ENCODE results near the gene LINGO1. TPM values are rescaled to one million over a fixed set of nuclear protein-coding genes. Genes with fewer than 3 reads are reported as not detected.
A peak's percentile ranks its signal among the peaks of the same experiment; 100 is the strongest.

LINGO1 gene
- polyA plus RNA-seq, 6 donors from 2014 or later = not detected

DNA sequence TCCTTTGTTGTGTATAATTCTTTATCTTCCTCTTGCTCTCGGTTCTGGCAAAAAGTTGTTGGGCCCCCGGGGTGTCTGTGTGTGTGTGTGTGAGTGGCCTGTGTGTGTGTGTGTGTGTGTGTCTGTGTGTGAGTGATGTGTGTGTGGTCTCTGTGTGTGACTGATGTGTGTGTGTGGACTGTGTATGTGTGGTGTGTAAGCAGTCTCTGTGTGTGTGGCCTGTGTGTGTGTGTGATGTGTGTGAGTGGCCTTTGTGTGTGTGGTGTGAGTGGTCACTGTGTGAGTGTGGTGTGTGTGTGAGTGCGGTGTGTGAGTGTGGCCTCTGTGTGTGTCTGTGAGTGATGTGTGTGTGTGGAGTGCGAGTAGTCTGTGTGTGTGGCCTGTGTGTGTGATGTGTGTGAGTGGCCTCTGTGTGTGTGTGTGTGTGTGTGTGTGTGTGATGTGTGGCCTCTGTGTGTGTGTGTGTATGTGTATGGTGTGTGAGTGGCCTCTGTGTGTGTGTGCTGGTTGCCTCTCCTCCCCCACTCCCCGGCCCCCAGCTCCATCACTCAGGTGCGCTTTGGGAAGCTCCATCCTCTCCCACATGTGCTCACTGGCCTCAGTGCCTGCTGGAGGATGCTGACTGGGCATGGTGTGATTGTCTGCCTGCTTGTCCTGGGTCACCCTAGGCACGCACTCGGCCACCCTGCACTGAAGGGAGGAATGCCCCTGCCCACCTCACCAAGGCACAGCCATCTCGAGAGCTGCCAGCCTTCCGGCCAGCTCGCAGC is 8.8 kb downstream of the LINGO1 start:
- no peak for ATAC-seq (ENCODE audit: low read depth in 2 of 2)
- no peaks in the 10 kb centered on the region for H3K4me1 Mint-ChIP-seq

GRCh38 chr15:77622934-77623754 is 9.6 kb downstream of the LINGO1 start:
- no peak overlapping the region for H3K4me3 Mint-ChIP-seq
- ATAC-seq (ENCODE audit: low read depth in 2 of 2) (no peak), DNase-seq (no peak)
- peaks cover 12 to 19% (median 12%) of the 10 kb centered on the region in 3 donors for H3K27me3 Mint-ChIP-seq
- H3K9me3 Mint-ChIP-seq = peaks cover 0 to 2% (median 0%) of the 10 kb centered on the region in 7 donors
- no peaks in the 10 kb centered on the region for H3K36me3 Mint-ChIP-seq
- peaks cover 0 to 2% (median 0%) of the 10 kb centered on the region in 3 donors for H3K4me1 Mint-ChIP-seq
- H3K27ac Mint-ChIP-seq = no peak overlapping the region

More for the DNA sequence above, 8.8 kb downstream of the LINGO1 start:
- peak overlapping the region in 2 of 6 donors; percentile 5 to 75 for H3K27ac Mint-ChIP-seq
- H3K36me3 Mint-ChIP-seq = no peaks in the 10 kb centered on the region
- H3K9me3 Mint-ChIP-seq = peaks cover 0 to 3% (median 0%) of the 10 kb centered on the region in 7 donors
- H3K27me3 Mint-ChIP-seq = peaks cover 16 to 19% (median 16%) of the 10 kb centered on the region in 3 donors
- DNase-seq = no peak
- peak overlapping the region in 1 of 8 donors; percentile 71 for H3K4me3 Mint-ChIP-seq

DNA sequence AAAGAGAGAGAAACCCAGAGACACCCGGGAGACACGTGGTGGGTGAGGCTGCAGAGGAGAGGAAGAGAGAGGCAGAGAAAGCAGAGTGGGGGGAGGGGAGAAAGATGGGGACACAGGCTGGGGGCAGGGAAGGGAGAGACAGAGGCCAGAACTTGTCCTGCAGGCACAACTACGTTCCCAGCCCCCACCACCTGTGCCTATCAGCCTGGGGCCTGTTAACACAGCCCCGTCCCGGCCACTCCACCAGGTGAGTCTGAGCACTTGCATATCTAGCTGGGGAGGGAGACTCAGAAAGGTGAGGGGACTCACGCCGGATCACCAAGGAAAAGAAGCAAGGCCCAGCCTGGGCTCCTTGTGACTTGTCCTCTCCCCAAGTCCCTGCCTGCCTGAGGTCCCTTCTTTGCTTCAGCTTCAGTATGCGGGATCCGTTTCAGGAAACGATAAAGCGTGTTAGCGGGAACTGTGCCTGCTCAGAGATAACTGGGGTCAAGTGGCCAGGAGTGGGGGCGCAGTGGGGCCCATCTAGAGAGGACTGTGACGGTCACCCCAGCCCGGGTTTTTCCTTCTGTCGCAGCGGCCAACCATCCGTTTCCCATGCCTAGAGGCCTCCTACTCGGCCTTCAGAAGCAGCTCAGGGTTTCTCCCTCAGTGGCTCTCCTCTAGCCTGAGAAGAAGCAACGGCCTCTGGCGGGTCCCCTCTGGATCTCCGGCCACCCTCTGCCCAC is 10.3 kb downstream of the LINGO1 start:
- ATAC-seq (ENCODE audit: low read depth in 2 of 2) (no peak), DNase-seq (no peak)
- H3K27me3 Mint-ChIP-seq = peaks cover 5 to 18% (median 6%) of the 10 kb centered on the region in 3 donors
- H3K36me3 Mint-ChIP-seq = no peaks in the 10 kb centered on the region
- no peak overlapping the region for H3K27ac Mint-ChIP-seq
- H3K4me3 Mint-ChIP-seq = no peak overlapping the region
- peaks cover 0 to 3% (median 0%) of the 10 kb centered on the region in 3 donors for H3K4me1 Mint-ChIP-seq
- H3K9me3 Mint-ChIP-seq = no peaks in the 10 kb centered on the region

GRCh38 chr15:77621847-77622208 is 10.9 kb downstream of the LINGO1 start:
- Mint-ChIP-seq H3K4me1 (peaks cover 0 to 3% (median 0%) of the 10 kb centered on the region in 3 donors), H3K27me3 (peaks cover 5 to 18% (median 6%) of the 10 kb centered on the region in 3 donors), H3K36me3 (no peaks in the 10 kb centered on the region)

DNA sequence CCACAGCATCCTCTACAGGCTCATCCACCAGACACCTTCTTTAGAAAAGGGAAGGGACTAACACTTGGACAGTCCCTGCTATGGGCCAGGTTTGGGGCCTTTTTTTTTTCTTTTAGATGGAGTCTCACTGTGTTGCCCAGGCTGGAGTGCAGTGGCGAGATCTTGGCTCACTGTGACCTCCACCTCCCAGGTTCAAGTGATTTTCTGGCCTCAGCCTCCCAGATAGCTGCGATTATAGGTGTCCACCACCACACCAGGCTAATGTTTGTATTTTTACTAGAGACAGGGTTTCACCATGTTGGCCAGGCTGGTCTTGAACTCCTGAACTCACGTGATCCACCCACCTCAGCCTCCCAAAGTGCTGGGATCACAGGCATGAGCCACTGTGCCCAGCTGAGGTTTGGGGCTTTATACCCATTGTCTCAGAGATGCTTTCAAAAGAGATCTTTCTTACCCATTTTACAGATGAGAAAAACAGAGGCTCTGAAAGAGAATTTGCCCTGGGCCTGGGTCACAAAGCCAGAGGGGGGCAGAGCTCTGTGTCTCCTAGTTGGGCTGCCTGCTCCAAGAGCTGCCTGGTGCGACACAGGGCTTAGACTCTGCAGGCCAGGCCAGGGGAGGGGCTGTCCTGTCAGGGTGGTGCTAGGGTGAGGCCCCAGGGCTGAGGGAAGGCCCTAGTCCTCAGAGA is 11.6 kb downstream of the LINGO1 start:
- H3K9me3 Mint-ChIP-seq = peaks cover 0 to 4% (median 0%) of the 10 kb centered on the region in 7 donors
- H3K27ac Mint-ChIP-seq = no peak overlapping the region
- no peak for DNase-seq
- no peaks in the 10 kb centered on the region for H3K36me3 Mint-ChIP-seq
- H3K4me3 Mint-ChIP-seq = no peak overlapping the region
- ATAC-seq (ENCODE audit: low read depth in 2 of 2) = no peak
- peaks cover under 1 to 18% (median 5%) of the 10 kb centered on the region in 3 donors for H3K27me3 Mint-ChIP-seq
- H3K4me1 Mint-ChIP-seq = peaks cover 0 to 3% (median 0%) of the 10 kb centered on the region in 3 donors

More at GRCh38 chr15:77621847-77622208, 10.9 kb downstream of the LINGO1 start:
- DNase-seq (no peak), ATAC-seq (ENCODE audit: low read depth in 2 of 2) (no peak)
- no peak overlapping the region for H3K27ac Mint-ChIP-seq
- no peak overlapping the region for H3K4me3 Mint-ChIP-seq
- peaks cover 0 to under 1% (median 0%) of the 10 kb centered on the region in 7 donors for H3K9me3 Mint-ChIP-seq

GRCh38 chr15:77620297-77620696 is 12.4 kb downstream of the LINGO1 start:
- H3K9me3 Mint-ChIP-seq = peaks cover 0 to 4% (median 0%) of the 10 kb centered on the region in 7 donors
- H3K27me3 Mint-ChIP-seq = peaks cover 0 to 18% (median 5%) of the 10 kb centered on the region in 3 donors
- ATAC-seq (ENCODE audit: low read depth in 2 of 2) (no peak), DNase-seq (no peak)
- no peaks in the 10 kb centered on the region for H3K36me3 Mint-ChIP-seq
- H3K27ac Mint-ChIP-seq = no peak overlapping the region
- no peak overlapping the region for H3K4me3 Mint-ChIP-seq
- peaks cover 0 to 3% (median 0%) of the 10 kb centered on the region in 3 donors for H3K4me1 Mint-ChIP-seq

DNA sequence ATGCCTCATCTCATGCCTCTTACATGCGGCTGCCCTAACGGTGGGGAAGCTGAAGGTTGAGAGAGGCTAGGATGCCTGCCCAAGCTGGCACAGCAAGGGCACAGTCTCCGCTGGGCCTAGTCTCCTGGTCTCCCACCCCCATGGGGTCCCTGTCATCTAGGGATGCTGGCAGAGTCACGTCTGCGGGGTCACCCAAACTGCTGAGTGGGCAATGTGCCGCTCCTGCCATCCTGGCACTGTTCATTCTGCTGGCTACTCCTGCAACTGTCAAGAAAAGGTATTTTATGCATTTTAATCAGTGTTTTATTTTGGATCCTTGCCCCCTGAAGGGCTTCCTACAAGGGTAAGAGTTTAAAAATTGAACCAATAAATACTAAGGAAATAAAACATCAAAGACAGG is 12.8 kb downstream of the LINGO1 start:
- H3K9me3 Mint-ChIP-seq = peaks cover 0 to 4% (median 0%) of the 10 kb centered on the region in 7 donors
- H3K4me3 Mint-ChIP-seq = no peak overlapping the region
- DNase-seq = no peak
- H3K36me3 Mint-ChIP-seq = no peaks in the 10 kb centered on the region
- no peak for ATAC-seq (ENCODE audit: low read depth in 2 of 2)
- peaks cover 0 to 3% (median 0%) of the 10 kb centered on the region in 3 donors for H3K4me1 Mint-ChIP-seq
- H3K27me3 Mint-ChIP-seq = peaks cover 0 to 20% (median 5%) of the 10 kb centered on the region in 3 donors
- H3K27ac Mint-ChIP-seq = no peak overlapping the region

- H3K4me3 Mint-ChIP-seq = no peak overlapping the region
These were observed 15.1 kb downstream of the LINGO1 start for GRCh38 chr15:77617476-77618230.

DNA sequence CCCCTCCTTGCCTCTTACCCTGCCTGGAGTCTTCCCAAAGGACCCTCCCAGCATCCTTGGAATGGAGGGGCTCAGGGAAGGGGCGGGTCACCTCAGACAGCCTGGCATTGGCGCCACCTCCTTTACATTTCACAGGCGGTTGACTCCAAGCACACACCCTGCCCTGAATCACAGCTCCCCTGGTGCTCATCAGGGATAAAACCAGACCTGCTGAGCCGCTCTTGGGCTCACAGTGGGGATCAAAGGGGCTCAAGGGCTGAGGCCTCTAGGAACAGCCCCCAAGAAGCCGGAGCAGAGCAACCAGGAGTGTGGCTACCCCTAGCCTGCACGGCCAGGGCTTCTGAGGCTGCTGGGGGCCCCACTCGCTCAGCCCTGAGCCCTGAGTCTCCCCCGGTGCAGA is 16.6 kb downstream of the LINGO1 start:
- H3K4me1 Mint-ChIP-seq = peaks cover 0 to 3% (median 0%) of the 10 kb centered on the region in 3 donors
- peaks cover 0 to 5% (median 2%) of the 10 kb centered on the region in 7 donors for H3K9me3 Mint-ChIP-seq
- peaks cover 0 to 16% (median 0%) of the 10 kb centered on the region in 3 donors for H3K27me3 Mint-ChIP-seq
- no peak for DNase-seq
- H3K36me3 Mint-ChIP-seq = no peaks in the 10 kb centered on the region
- no peak overlapping the region for H3K4me3 Mint-ChIP-seq
- ATAC-seq (ENCODE audit: low read depth in 2 of 2) = no peak
- H3K27ac Mint-ChIP-seq = no peak overlapping the region

More at GRCh38 chr15:77617476-77618230, 15.1 kb downstream of the LINGO1 start:
- Mint-ChIP-seq H3K27ac (no peak overlapping the region), H3K27me3 (peaks cover 0 to 16% (median 0%) of the 10 kb centered on the region in 3 donors), H3K36me3 (no peaks in the 10 kb centered on the region), H3K4me1 (peaks cover 0 to 3% (median 0%) of the 10 kb centered on the region in 3 donors), H3K9me3 (peaks cover 0 to 5% (median 2%) of the 10 kb centered on the region in 7 donors)
- DNase-seq (no peak), ATAC-seq (ENCODE audit: low read depth in 2 of 2) (no peak)

DNA sequence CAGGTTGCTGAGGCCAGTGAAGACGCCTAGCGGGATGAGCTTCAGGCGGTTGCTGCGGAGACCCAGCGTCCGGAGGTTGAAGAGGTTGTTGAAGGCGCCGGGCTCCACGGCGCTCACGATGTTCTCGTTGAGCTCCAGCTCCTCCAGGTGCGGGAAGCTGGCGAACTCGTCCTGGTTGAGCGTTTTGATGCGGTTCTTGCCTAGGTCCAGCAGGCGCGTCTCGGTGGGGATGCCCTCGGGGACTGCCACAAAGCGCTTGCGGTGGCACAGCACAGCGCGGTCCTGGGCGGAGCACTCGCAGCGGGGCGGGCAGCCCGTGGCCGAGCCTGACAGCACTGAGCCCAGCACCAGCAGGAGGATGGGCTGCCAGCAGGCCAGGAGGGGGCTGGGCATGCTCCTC is 17.2 kb downstream of the LINGO1 start:
- Mint-ChIP-seq H3K27ac (no peak overlapping the region), H3K4me3 (no peak overlapping the region), H3K9me3 (peaks cover 0 to 5% (median 2%) of the 10 kb centered on the region in 7 donors), H3K4me1 (peaks cover 0 to 3% (median 0%) of the 10 kb centered on the region in 3 donors), H3K36me3 (no peaks in the 10 kb centered on the region), H3K27me3 (peaks cover 0 to 16% (median 4%) of the 10 kb centered on the region in 3 donors)
- DNase-seq = no peak
- ATAC-seq (ENCODE audit: low read depth in 2 of 2) = no peak

DNA sequence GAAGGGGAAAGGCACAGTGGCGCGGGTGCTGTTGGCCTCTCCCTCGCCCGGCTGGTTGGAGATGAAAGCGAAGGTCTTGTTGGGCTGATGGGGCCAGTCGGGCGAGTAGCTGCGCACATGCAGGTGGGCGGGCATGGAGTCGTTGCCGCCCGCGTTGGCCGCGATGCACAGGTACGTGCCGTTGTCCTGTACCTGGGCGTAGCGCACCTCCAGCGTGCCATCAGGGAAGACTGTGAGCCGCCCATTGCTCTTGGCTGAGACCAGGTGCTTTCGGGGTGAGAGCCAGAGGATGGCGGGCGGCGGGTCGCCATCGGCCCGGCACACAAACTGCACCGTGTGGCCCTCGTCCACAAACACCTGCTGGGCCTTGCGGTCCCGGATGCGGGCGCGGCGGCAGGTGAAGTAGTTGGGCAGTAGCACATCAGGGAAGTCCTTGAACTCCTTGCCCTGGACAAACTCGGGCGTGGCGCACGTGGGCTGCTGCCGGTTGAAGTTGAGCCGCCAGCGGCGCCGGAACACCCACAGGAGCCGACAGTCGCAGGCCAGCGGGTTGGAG is 18.4 kb downstream of the LINGO1 start:
- Mint-ChIP-seq H3K27me3 (peaks cover 3 to 16% (median 13%) of the 10 kb centered on the region in 3 donors), H3K9me3 (peaks cover 0 to 5% (median 2%) of the 10 kb centered on the region in 7 donors), H3K4me3 (no peak overlapping the region), H3K36me3 (no peaks in the 10 kb centered on the region), H3K4me1 (peaks cover 0 to 3% (median 0%) of the 10 kb centered on the region in 3 donors), H3K27ac (no peak overlapping the region)
- DNase-seq (no peak), ATAC-seq (ENCODE audit: low read depth in 2 of 2) (no peak)

DNA sequence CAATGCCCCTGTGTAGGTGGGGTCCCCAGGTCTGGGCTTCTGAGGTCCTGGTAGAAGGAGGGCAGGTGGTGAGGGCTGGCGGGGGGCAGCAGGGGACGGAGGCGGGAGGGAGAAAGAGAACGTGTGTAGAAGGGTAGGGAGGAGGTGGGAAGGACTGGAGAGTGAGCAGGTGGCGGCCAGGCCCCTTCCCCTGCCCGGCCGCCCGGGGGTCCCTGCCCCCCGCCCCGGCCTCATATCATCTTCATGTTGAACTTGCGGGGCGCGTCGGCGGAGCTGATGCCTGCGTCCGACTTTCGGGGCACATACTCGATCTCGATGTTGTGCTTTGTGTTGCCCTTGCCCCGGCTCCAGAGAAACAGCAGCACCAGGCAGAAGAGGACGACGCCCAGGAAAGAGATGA is 18.9 kb downstream of the LINGO1 start:
- no peak overlapping the region for H3K27ac Mint-ChIP-seq
- H3K36me3 Mint-ChIP-seq = no peaks in the 10 kb centered on the region
- H3K4me3 Mint-ChIP-seq = no peak overlapping the region
- peaks cover 3 to 16% (median 13%) of the 10 kb centered on the region in 3 donors for H3K27me3 Mint-ChIP-seq
- peaks cover 0 to 3% (median 0%) of the 10 kb centered on the region in 3 donors for H3K4me1 Mint-ChIP-seq
- peaks cover 0 to 5% (median 2%) of the 10 kb centered on the region in 7 donors for H3K9me3 Mint-ChIP-seq
- ATAC-seq (ENCODE audit: low read depth in 2 of 2) (no peak), DNase-seq (no peak)
